ENCODE measurements around the gene NACC1.

The NACC1 gene

DNA sequence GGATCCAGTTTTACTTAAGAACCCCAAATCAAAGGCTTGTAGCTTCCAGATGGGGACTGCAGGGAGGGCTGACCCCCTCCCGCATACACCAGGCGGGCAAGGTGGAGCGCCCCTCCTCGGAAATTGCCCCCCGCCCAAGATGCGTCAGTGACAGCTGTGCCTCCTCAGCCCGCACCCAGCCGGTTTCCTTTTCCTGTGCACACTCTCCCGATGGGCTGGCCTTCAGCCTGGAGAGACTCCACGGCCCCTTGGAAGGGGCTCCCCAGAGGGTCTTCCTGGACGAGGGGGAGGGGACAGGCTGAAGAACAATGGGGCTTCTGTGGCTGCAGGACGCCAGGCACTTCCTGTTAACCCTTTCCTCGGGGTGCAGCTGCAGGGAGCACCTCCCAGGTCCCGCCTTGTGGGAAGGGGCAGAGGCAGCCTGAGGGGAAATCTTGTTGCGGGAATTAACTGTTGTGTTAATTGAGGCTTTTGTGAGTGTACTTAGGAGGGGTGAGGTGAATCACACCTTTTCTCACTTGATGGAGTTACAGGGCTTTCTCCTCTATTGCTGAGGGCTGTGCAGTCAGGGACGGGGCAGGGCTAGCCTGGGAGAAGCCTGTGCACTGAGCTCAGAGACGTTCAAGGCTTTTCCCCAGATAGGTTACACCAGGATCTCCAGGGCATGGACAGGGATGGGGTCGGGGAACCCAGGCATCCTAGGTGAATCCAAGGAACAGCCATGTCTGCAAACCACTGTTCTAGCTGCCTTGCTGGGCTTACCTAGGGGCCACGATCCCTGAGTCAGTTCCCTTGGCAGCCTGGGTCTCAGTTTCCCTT, 46.5 kb downstream of the NACC1 start (continued):
- TF ChIP-seq, protein P1, sequence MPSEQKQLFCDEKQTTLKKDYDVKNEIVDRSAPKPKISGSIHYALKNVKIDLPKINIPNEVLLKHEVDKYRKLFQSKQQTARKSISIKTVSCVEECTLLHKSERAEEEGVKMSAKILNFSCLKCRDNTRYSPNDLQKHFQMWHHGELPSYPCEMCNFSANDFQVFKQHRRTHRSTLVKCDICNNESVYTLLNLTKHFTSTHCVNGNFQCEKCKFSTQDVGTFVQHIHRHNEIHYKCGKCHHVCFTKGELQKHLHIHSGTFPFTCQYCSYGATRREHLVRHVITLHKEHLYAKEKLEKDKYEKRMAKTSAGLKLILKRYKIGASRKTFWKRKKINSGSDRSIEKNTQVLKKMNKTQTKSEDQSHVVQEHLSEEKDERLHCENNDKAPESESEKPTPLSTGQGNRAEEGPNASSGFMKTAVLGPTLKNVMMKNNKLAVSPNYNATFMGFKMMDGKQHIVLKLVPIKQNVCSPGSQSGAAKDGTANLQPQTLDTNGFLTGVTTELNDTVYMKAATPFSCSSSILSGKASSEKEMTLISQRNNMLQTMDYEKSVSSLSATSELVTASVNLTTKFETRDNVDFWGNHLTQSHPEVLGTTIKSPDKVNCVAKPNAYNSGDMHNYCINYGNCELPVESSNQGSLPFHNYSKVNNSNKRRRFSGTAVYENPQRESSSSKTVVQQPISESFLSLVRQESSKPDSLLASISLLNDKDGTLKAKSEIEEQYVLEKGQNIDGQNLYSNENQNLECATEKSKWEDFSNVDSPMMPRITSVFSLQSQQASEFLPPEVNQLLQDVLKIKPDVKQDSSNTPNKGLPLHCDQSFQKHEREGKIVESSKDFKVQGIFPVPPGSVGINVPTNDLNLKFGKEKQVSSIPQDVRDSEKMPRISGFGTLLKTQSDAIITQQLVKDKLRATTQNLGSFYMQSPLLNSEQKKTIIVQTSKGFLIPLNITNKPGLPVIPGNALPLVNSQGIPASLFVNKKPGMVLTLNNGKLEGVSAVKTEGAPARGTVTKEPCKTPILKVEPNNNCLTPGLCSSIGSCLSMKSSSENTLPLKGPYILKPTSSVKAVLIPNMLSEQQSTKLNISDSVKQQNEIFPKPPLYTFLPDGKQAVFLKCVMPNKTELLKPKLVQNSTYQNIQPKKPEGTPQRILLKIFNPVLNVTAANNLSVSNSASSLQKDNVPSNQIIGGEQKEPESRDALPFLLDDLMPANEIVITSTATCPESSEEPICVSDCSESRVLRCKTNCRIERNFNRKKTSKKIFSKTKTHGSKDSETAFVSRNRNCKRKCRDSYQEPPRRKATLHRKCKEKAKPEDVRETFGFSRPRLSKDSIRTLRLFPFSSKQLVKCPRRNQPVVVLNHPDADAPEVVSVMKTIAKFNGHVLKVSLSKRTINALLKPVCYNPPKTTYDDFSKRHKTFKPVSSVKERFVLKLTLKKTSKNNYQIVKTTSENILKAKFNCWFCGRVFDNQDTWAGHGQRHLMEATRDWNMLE (tag by site-specific recombination; conservative IDR thresholded peaks at IDR 0.05; ENCODE audit: low read depth) = 0 out of 2 replicates have a peak, but pooled peaks have one; percentile 20
- TF ChIP-seq ZNF133 (tag by site-specific recombination; IDR thresholded peaks at IDR 0.05) (no peak), ZNF354C (tag by site-specific recombination; IDR thresholded peaks at IDR 0.05; ENCODE audit: borderline replicate concordance, low read depth) (no peak), ZNF423 (tag by site-specific recombination; IDR thresholded peaks at IDR 0.05) (no peak; the same call in 1 of the 2 replicates), ZNF132 (tag by site-specific recombination; IDR thresholded peaks at IDR 0.05; ENCODE audit: borderline replicate concordance) (no peak), BCL11A (tag by site-specific recombination; IDR thresholded peaks at IDR 0.05; ENCODE audit: low read depth) (no peak), FEZF1 (tag by site-specific recombination; IDR thresholded peaks at IDR 0.05) (no peak), GLI2 (tag by site-specific recombination; IDR thresholded peaks at IDR 0.05; ENCODE audit: borderline replicate concordance, low read depth) (no peak), HOXC10 (CRISPR knock-in tag; IDR thresholded peaks at IDR 0.05) (no peak), ZBTB8A (tag by site-specific recombination; IDR thresholded peaks at IDR 0.05) (peak; percentile 76), PRDM1 (tag by site-specific recombination; IDR thresholded peaks at IDR 0.05) (peak; percentile 4; the same call in 1 of the 2 replicates), ZNF654 (tag by site-specific recombination; IDR thresholded peaks at IDR 0.05; ENCODE audit: low read depth) (no peak)
- TF ChIP-seq, protein P2, sequence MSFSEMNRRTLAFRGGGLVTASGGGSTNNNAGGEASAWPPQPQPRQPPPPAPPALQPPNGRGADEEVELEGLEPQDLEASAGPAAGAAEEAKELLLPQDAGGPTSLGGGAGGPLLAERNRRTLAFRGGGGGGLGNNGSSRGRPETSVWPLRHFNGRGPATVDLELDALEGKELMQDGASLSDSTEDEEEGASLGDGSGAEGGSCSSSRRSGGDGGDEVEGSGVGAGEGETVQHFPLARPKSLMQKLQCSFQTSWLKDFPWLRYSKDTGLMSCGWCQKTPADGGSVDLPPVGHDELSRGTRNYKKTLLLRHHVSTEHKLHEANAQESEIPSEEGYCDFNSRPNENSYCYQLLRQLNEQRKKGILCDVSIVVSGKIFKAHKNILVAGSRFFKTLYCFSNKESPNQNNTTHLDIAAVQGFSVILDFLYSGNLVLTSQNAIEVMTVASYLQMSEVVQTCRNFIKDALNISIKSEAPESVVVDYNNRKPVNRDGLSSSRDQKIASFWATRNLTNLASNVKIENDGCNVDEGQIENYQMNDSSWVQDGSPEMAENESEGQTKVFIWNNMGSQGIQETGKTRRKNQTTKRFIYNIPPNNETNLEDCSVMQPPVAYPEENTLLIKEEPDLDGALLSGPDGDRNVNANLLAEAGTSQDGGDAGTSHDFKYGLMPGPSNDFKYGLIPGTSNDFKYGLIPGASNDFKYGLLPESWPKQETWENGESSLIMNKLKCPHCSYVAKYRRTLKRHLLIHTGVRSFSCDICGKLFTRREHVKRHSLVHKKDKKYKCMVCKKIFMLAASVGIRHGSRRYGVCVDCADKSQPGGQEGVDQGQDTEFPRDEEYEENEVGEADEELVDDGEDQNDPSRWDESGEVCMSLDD (tag by site-specific recombination; IDR thresholded peaks at IDR 0.05) = peak; percentile 79
- TF ChIP-seq, protein P3, sequence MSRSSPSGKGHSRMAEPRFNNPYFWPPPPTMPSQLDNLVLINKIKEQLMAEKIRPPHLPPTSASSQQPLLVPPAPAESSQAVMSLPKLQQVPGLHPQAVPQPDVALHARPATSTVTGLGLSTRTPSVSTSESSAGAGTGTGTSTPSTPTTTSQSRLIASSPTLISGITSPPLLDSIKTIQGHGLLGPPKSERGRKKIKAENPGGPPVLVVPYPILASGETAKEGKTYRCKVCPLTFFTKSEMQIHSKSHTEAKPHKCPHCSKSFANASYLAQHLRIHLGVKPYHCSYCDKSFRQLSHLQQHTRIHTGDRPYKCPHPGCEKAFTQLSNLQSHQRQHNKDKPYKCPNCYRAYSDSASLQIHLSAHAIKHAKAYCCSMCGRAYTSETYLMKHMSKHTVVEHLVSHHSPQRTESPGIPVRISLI (tag by site-specific recombination; IDR thresholded peaks at IDR 0.05) = no peak
- TF ChIP-seq, protein P4, sequence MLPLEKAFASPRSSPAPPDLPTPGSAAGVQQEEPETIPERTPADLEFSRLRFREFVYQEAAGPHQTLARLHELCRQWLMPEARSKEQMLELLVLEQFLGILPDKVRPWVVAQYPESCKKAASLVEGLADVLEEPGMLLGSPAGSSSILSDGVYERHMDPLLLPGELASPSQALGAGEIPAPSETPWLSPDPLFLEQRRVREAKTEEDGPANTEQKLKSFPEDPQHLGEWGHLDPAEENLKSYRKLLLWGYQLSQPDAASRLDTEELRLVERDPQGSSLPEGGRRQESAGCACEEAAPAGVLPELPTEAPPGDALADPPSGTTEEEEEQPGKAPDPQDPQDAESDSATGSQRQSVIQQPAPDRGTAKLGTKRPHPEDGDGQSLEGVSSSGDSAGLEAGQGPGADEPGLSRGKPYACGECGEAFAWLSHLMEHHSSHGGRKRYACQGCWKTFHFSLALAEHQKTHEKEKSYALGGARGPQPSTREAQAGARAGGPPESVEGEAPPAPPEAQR (tag by site-specific recombination; IDR thresholded peaks at IDR 0.05) = no peak
- TF ChIP-seq, protein P5, sequence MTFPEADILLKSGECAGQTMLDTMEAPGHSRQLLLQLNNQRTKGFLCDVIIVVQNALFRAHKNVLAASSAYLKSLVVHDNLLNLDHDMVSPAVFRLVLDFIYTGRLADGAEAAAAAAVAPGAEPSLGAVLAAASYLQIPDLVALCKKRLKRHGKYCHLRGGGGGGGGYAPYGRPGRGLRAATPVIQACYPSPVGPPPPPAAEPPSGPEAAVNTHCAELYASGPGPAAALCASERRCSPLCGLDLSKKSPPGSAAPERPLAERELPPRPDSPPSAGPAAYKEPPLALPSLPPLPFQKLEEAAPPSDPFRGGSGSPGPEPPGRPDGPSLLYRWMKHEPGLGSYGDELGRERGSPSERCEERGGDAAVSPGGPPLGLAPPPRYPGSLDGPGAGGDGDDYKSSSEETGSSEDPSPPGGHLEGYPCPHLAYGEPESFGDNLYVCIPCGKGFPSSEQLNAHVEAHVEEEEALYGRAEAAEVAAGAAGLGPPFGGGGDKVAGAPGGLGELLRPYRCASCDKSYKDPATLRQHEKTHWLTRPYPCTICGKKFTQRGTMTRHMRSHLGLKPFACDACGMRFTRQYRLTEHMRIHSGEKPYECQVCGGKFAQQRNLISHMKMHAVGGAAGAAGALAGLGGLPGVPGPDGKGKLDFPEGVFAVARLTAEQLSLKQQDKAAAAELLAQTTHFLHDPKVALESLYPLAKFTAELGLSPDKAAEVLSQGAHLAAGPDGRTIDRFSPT (tag by site-specific recombination; IDR thresholded peaks at IDR 0.05) = peak; percentile 43; the same call in 1 of the 2 replicates
- TF ChIP-seq, protein P6, sequence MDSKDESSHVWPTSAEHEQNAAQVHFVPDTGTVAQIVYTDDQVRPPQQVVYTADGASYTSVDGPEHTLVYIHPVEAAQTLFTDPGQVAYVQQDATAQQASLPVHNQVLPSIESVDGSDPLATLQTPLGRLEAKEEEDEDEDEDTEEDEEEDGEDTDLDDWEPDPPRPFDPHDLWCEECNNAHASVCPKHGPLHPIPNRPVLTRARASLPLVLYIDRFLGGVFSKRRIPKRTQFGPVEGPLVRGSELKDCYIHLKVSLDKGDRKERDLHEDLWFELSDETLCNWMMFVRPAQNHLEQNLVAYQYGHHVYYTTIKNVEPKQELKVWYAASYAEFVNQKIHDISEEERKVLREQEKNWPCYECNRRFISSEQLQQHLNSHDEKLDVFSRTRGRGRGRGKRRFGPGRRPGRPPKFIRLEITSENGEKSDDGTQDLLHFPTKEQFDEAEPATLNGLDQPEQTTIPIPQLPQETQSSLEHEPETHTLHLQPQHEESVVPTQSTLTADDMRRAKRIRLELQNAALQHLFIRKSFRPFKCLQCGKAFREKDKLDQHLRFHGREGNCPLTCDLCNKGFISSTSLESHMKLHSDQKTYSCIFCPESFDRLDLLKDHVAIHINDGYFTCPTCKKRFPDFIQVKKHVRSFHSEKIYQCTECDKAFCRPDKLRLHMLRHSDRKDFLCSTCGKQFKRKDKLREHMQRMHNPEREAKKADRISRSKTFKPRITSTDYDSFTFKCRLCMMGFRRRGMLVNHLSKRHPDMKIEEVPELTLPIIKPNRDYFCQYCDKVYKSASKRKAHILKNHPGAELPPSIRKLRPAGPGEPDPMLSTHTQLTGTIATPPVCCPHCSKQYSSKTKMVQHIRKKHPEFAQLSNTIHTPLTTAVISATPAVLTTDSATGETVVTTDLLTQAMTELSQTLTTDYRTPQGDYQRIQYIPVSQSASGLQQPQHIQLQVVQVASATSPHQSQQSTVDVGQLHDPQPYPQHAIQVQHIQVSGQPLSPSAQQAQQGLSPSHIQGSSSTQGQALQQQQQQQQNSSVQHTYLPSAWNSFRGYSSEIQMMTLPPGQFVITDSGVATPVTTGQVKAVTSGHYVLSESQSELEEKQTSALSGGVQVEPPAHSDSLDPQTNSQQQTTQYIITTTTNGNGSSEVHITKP (tag by site-specific recombination; IDR thresholded peaks at IDR 0.05) = peak; percentile 88
- TF ChIP-seq, protein P7, sequence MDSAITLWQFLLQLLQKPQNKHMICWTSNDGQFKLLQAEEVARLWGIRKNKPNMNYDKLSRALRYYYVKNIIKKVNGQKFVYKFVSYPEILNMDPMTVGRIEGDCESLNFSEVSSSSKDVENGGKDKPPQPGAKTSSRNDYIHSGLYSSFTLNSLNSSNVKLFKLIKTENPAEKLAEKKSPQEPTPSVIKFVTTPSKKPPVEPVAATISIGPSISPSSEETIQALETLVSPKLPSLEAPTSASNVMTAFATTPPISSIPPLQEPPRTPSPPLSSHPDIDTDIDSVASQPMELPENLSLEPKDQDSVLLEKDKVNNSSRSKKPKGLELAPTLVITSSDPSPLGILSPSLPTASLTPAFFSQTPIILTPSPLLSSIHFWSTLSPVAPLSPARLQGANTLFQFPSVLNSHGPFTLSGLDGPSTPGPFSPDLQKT (IDR thresholded peaks at IDR 0.05; ENCODE audit: borderline replicate concordance, low read depth, low read length) = no peak
